WTC11 (cell line): ENCODE data around the gene CELF4. TPM values are rescaled to one million over a fixed set of nuclear protein-coding genes. Genes with fewer than 3 reads are reported as not detected.

Source experiments
- CBFB ChIP-seq: sonication (generic); formaldehyde crosslinking; IDR thresholded peaks from 2 replicates; pipeline ENCODE4 v1.8.1; 2022; ENCODE audit warnings: mild to moderate bottlenecking, low read depth, missing genetic modification reagents
- CREM ChIP-seq: sonication (generic); formaldehyde crosslinking; IDR thresholded peaks from 2 replicates; pipeline ENCODE4 v1.8.1; 2022; ENCODE audit warnings: mild to moderate bottlenecking, missing genetic modification reagents, moderate library complexity
- NR1H2 ChIP-seq: sonication (generic); formaldehyde crosslinking; IDR thresholded peaks from 2 replicates; pipeline ENCODE4 v1.9.0; 2021; ENCODE audit warnings: mild to moderate bottlenecking, moderate library complexity, missing genetic modification reagents
- RORB ChIP-seq: fragments of 250-450 bp; sonication (Bioruptor Pico); IDR thresholded peaks from 2 replicates; pipeline ENCODE4 v1.9.0; 2021; ENCODE audit warnings: mild to moderate bottlenecking
- SOX15 ChIP-seq: fragments of 250-450 bp; sonication (Bioruptor Pico); IDR thresholded peaks from 2 replicates; pipeline ENCODE4 v1.9.0; 2021; ENCODE audit warnings: mild to moderate bottlenecking
- ZNF138 ChIP-seq: sonication (generic); formaldehyde crosslinking; conservative IDR thresholded peaks from 2 replicates; pipeline ENCODE4 v1.8.1; 2022; ENCODE audit warnings: mild to moderate bottlenecking, moderate library complexity, missing genetic modification reagents
- ZNF219 ChIP-seq: sonication (generic); formaldehyde crosslinking; IDR thresholded peaks from 2 replicates; pipeline ENCODE4 v1.8.0; 2023; ENCODE audit warnings: missing genetic modification reagents, mild to moderate bottlenecking, borderline replicate concordance
- ZNF317 ChIP-seq: sonication (generic); formaldehyde crosslinking; IDR thresholded peaks from 2 replicates; pipeline ENCODE4 v1.8.1; 2023; ENCODE audit warnings: low read depth, mild to moderate bottlenecking, moderate library complexity, missing genetic modification reagents, borderline replicate concordance
- ZNF396 ChIP-seq: fragments of 250-450 bp; sonication (Bioruptor Pico); IDR thresholded peaks from 2 replicates; pipeline ENCODE4 v1.8.0; 2021; ENCODE audit warnings: mild to moderate bottlenecking, moderate library complexity, borderline replicate concordance
- ZNF416 ChIP-seq: fragments of 250-450 bp; sonication (Bioruptor Pico); IDR thresholded peaks from 2 replicates; pipeline ENCODE4 v1.9.0; 2021; ENCODE audit warnings: mild to moderate bottlenecking, inconsistent platforms
- ZNF423 ChIP-seq: fragments of 250-450 bp; sonication (Bioruptor Pico); IDR thresholded peaks from 2 replicates; pipeline ENCODE4 v2.1.2; 2022; ENCODE audit warnings: mild to moderate bottlenecking, moderate library complexity
- total RNA-seq: library from RNA; stranded (reverse); gene quantifications from 3 replicates; pipeline ENCODE4 v1.2.3, GENCODE V29; 2021
- TF ChIP-seq, protein P1 (sequence below): sonication (generic); formaldehyde crosslinking; IDR thresholded peaks from 2 replicates; pipeline ENCODE4 v1.8.1; 2022; ENCODE audit warnings: mild to moderate bottlenecking, missing genetic modification reagents, moderate library complexity, borderline replicate concordance
- TF ChIP-seq, protein P2 (sequence below): sonication (generic); formaldehyde crosslinking; IDR thresholded peaks from 2 replicates; pipeline ENCODE4 v1.8.0; 2023; ENCODE audit warnings: missing genetic modification reagents, mild to moderate bottlenecking, borderline replicate concordance
- TF ChIP-seq, protein P3 (sequence below): sonication (generic); formaldehyde crosslinking; IDR thresholded peaks from 2 replicates; pipeline ENCODE4 v1.8.1; 2022; ENCODE audit warnings: low read depth, missing genetic modification reagents, borderline replicate concordance
- TF ChIP-seq, protein P4 (sequence below): sonication (generic); formaldehyde crosslinking; IDR thresholded peaks from 2 replicates; pipeline ENCODE4 v1.8.1; 2023; ENCODE audit warnings: mild to moderate bottlenecking, missing genetic modification reagents, borderline replicate concordance
- TF ChIP-seq, protein P5 (sequence below): fragments of 250-450 bp; sonication (Bioruptor Pico); IDR thresholded peaks from 2 replicates; pipeline ENCODE4 v1.9.0; 2021; ENCODE audit warnings: moderate library complexity, mild to moderate bottlenecking, inconsistent platforms, borderline replicate concordance

The CELF4 gene
- total RNA-seq, 1 experiment from 2014 or later = 2.9 TPM

DNA sequence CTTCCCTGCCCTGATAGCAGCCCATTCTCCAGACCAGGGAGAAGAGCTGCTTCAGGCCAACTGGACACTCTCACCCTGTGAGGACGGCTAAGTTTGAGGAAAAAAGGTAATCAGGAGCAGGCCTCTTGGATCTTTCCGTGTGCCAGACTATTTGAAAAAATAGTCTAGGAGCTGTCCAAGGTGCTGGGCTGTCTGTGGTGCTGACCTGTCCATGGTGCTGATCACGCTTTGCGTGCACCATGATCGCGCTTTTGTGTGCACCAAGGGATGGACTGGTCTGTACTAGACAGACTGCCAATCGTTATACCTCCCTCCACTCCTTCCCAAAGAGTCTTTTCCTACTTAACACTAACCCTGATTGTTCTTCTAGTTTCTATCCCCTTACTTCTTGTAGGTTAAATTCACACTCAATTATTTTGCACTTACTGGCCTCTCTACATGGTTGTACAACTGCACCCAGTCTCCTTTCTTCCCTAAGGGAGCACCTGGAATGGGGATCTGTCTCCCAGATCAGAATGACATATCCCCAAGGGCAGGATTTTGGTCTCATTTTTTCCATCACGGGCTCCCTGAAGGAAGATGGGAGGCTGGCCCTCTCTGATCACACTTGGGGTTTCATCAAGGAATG, 295.4 kb downstream of the CELF4 start (continued):
- TF ChIP-seq, protein P1, sequence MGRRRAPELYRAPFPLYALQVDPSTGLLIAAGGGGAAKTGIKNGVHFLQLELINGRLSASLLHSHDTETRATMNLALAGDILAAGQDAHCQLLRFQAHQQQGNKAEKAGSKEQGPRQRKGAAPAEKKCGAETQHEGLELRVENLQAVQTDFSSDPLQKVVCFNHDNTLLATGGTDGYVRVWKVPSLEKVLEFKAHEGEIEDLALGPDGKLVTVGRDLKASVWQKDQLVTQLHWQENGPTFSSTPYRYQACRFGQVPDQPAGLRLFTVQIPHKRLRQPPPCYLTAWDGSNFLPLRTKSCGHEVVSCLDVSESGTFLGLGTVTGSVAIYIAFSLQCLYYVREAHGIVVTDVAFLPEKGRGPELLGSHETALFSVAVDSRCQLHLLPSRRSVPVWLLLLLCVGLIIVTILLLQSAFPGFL = peak; percentile 99
- peak; percentile 100 for TF ChIP-seq ZNF219 (CRISPR knock-in tag)
- peak; percentile 99 for TF ChIP-seq NR1H2 (CRISPR knock-in tag)
- TF ChIP-seq, protein P2, sequence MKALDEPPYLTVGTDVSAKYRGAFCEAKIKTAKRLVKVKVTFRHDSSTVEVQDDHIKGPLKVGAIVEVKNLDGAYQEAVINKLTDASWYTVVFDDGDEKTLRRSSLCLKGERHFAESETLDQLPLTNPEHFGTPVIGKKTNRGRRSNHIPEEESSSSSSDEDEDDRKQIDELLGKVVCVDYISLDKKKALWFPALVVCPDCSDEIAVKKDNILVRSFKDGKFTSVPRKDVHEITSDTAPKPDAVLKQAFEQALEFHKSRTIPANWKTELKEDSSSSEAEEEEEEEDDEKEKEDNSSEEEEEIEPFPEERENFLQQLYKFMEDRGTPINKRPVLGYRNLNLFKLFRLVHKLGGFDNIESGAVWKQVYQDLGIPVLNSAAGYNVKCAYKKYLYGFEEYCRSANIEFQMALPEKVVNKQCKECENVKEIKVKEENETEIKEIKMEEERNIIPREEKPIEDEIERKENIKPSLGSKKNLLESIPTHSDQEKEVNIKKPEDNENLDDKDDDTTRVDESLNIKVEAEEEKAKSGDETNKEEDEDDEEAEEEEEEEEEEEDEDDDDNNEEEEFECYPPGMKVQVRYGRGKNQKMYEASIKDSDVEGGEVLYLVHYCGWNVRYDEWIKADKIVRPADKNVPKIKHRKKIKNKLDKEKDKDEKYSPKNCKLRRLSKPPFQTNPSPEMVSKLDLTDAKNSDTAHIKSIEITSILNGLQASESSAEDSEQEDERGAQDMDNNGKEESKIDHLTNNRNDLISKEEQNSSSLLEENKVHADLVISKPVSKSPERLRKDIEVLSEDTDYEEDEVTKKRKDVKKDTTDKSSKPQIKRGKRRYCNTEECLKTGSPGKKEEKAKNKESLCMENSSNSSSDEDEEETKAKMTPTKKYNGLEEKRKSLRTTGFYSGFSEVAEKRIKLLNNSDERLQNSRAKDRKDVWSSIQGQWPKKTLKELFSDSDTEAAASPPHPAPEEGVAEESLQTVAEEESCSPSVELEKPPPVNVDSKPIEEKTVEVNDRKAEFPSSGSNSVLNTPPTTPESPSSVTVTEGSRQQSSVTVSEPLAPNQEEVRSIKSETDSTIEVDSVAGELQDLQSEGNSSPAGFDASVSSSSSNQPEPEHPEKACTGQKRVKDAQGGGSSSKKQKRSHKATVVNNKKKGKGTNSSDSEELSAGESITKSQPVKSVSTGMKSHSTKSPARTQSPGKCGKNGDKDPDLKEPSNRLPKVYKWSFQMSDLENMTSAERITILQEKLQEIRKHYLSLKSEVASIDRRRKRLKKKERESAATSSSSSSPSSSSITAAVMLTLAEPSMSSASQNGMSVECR (CRISPR knock-in tag) = peak; percentile 100
- no peak for TF ChIP-seq SOX15 (CRISPR knock-in tag)
- TF ChIP-seq ZNF416 = no peak
- TF ChIP-seq, protein P3, sequence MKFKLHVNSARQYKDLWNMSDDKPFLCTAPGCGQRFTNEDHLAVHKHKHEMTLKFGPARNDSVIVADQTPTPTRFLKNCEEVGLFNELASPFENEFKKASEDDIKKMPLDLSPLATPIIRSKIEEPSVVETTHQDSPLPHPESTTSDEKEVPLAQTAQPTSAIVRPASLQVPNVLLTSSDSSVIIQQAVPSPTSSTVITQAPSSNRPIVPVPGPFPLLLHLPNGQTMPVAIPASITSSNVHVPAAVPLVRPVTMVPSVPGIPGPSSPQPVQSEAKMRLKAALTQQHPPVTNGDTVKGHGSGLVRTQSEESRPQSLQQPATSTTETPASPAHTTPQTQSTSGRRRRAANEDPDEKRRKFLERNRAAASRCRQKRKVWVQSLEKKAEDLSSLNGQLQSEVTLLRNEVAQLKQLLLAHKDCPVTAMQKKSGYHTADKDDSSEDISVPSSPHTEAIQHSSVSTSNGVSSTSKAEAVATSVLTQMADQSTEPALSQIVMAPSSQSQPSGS (CRISPR knock-in tag) = peak; percentile 98
- peak; percentile 90; the same call in 1 of the 2 replicates for TF ChIP-seq ZNF396 (CRISPR knock-in tag)
- peak; percentile 97 for TF ChIP-seq CREM (CRISPR knock-in tag)
- TF ChIP-seq ZNF423 (CRISPR knock-in tag) = peak; percentile 62
- TF ChIP-seq, protein P4, sequence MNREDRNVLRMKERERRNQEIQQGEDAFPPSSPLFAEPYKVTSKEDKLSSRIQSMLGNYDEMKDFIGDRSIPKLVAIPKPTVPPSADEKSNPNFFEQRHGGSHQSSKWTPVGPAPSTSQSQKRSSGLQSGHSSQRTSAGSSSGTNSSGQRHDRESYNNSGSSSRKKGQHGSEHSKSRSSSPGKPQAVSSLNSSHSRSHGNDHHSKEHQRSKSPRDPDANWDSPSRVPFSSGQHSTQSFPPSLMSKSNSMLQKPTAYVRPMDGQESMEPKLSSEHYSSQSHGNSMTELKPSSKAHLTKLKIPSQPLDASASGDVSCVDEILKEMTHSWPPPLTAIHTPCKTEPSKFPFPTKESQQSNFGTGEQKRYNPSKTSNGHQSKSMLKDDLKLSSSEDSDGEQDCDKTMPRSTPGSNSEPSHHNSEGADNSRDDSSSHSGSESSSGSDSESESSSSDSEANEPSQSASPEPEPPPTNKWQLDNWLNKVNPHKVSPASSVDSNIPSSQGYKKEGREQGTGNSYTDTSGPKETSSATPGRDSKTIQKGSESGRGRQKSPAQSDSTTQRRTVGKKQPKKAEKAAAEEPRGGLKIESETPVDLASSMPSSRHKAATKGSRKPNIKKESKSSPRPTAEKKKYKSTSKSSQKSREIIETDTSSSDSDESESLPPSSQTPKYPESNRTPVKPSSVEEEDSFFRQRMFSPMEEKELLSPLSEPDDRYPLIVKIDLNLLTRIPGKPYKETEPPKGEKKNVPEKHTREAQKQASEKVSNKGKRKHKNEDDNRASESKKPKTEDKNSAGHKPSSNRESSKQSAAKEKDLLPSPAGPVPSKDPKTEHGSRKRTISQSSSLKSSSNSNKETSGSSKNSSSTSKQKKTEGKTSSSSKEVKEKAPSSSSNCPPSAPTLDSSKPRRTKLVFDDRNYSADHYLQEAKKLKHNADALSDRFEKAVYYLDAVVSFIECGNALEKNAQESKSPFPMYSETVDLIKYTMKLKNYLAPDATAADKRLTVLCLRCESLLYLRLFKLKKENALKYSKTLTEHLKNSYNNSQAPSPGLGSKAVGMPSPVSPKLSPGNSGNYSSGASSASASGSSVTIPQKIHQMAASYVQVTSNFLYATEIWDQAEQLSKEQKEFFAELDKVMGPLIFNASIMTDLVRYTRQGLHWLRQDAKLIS = peak; percentile 98
- TF ChIP-seq CBFB (CRISPR knock-in tag) = peak; percentile 100
- no peak for TF ChIP-seq RORB (CRISPR knock-in tag)
- TF ChIP-seq ZNF317 (CRISPR knock-in tag) = peak; percentile 87
- TF ChIP-seq, protein P5, sequence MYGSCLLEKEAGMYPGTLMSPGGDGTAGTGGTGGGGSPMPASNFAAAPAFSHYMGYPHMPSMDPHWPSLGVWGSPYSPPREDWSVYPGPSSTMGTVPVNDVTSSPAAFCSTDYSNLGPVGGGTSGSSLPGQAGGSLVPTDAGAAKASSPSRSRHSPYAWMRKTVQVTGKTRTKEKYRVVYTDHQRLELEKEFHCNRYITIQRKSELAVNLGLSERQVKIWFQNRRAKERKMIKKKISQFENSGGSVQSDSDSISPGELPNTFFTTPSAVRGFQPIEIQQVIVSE = no peak
- TF ChIP-seq ZNF138 = peak; percentile 97
